ENCODE data around the gene MRC2.

The MRC2 gene

DNA sequence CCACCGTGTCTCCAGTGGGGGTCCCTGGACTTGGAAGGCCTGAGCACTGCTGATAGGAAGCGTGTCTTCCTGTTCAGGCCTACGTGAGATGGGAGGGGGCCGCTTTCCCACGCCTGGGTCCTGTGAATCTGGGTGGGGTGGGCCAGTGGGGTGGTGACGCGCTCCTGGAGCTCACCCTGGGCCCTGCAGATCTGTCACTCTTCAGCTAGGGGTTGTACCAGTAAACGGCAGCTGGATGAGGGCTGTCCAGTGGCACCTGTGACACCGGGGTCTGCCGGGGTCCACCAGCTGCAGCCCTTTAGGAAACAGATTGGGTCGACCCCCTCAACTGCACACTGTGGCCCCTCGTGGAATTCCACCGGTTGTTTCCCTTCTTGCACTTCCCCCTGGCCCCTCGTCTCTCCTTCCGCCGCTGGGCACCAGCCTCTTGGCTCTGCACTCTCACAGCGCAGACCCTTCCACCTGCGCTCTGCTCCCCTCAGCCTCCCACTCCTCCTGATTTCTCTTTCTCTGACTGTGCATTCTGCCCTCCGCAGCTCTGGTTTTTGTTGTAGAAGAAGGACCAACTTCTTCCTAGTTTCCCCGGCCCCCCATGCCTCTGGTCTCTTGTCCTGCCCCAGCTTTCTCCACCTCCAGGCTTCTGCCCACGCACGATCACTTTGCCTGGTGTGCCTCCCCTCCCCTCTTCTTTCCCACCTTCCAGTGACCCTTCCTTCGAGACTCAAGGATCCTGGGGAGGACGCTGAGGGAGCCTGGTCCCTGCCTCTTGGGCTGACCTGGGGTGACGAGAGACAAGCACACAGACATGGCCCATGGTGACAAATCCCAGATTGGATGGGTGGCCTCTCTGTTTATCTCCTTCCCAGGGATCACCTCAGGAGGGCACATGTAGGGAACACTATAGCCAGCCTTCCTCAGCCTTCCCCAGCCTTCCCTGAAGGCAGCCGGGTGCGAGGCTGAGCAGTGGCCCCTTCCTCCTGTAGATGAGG is 4.8 kb downstream of the MRC2 start:
- DNase-seq, result no peak

- no peak for DNase-seq
These were observed 10.3 kb downstream of the MRC2 start for GRCh38 chr17:62637809-62638208.

GRCh38 chr17:62641153-62641552 is 13.7 kb downstream of the MRC2 start:
- no peak for DNase-seq

DNA sequence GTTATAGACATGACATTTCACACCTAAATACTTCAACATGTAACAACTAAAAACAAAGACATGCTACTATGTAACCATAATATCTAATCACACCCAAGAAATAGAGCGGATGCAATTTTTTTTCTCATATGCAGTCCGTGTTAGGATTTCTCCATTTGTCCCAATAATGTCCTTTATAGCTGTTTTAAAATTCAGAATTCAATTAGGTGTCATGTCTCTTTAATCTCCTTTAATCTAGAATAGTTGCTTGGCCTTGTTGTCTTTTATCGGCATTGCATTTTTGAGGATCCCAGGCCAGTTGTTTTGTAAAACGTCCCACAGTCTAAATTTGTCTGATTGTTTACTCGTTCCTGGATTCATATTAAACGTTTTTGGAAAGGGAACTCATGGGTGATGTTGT is 14.5 kb downstream of the MRC2 start:
- no peak for DNase-seq

GRCh38 chr17:62643496-62643895 is 16.0 kb downstream of the MRC2 start:
- DNase-seq, result no peak

GRCh38 chr17:62644487-62645173 is 17.2 kb downstream of the MRC2 start:
- DNase-seq, result no peak

DNA sequence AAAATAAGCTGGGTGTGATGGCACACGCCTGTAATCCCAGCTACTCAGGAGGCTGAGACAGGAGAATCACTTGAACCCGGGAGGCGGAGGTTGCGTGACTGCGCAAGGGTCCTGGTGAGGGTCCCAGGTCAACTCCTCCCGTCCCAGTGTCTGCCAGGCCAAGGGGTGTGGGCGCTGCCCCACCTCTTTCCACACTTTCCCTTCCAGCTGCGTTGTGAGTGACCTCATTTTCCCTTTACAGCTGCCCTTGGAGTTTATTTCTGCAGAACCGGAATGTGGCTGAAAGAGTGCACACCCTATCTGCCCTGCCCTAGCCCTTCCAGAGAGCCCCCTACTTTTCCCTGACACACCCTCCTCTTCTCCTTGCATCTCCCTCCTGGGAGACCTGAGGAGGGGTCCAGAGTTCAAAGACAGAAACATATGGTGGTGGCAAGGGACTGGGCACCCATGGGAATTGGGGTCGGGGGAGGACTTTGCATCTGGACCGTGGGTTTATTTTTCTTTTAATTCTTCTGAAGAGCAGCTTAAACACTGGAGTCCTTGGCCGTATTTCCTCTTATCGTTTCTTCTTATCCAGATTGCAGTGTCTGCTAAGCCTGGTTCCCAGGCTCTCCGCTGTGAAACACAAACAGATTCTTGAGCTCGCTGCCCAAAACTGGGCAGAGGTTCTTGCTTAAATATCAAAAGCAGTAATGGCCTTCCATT is 20.9 kb downstream of the MRC2 start:
- DNase-seq, result no peak

GRCh38 chr17:62648956-62649294 is 21.5 kb downstream of the MRC2 start:
- DNase-seq, result no peak

DNA sequence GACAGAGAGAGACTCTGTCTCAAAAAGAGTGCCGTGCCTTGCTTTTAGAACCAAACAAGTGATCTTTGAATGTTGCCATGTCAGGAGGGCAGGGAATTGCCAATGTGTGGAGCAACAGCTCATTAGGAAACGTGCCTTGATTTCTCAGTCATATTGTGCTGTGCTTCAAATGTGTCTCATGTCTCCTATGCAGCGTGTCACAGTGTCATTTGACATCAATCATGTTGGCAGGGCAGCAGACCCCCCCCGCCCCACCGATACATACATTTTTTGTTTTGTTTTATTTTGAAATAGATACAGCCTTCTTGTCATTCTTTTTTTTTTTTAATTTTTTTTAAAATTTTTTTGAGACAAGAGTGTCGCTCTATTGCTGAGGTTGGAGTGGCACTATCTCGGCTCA is 22.1 kb downstream of the MRC2 start:
- DNase-seq, result no peak

DNA sequence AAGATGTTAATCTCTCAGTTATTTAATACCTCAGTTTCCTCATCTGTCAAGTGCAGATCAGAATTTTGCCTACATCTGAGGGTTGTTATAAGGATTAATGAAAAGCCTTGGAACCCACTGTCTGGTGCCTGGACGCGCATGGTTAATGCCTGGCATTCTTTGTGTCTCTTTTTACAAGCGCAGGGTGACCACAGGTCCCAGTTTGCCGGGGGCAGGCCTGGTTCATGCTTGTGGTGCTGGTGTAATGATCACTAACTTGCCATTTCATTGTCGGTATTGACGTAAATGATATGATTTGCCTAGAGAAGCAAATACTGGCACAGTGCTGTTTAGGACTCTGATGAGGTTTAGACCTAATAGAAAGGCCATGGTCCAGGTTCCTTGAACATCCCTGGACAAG is 23.1 kb downstream of the MRC2 start:
- DNase-seq, result no peak

- DNase-seq, result no peak
These were observed 25.0 kb downstream of the MRC2 start for GRCh38 chr17:62652251-62653001.

GRCh38 chr17:62653002-62653825 is 25.7 kb downstream of the MRC2 start:
- peak; percentile 15 for DNase-seq

DNA sequence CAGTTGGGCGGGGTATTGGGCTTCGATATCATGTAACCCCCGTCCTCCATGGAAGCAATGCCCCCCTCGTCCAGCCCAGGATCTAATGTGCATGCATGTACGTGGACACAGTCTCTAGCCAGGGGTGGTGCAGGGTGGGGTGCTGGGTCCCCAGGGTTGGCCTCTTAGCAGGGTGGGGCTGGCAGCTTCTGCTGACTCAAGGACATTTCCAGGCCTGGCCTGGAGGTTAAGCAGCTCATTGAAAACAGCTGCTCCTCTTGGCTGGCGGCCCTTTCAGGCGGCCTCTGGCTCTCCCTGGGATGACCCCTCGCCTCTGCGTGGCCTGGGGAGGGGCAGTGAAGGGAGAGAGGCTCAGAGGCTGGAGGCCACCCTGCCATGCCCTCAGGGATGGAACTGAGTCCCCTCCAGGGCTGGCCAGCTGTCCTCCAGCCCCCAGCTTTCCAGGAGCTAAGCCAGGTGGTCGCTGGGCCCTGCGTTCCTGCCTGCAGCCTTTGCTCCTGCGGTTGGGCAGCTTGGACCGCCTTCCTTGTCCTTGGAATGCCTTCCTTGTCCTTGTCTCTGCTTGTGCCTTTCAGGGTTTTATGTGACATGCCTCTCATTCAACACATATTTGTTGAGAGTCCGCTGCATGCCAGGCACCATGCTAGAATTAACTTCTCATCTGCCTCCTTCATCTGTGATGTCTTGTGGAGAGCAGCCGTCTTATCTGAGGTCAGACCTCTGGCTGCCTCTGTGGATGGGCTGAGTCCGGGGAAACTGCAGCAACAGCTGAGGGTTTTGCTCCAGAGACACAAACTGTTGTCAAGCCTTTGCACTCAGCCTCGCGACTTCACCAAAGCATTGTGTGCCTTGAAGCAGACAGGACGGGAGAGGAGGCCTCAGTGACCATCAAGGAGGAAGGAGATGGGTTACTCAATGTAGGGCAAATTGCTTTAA is 26.6 kb downstream of the MRC2 start:
- DNase-seq, result no peak

DNA sequence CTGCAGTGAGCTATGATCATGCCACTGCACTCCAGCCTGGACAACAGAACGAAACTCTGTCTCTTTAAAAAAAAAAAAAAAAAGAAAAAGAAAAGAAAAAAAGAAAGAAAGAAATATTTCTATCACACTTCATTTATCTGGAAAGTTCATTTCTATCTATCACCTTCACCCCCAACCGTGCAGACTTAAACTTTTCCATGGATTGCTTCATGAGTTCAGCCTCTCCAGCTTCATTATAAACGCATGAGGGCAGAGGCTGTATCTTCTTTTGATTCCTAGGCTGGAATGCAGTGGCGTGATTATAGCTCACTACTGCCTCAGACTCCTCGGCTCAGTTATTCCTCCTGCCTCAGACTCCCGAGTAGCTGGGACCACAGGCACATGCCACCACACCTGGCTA is 28.2 kb downstream of the MRC2 start:
- DNase-seq, result no peak

- DNase-seq, result no peak
These were observed 29.0 kb downstream of the MRC2 start for GRCh38 chr17:62656446-62656845.

DNA sequence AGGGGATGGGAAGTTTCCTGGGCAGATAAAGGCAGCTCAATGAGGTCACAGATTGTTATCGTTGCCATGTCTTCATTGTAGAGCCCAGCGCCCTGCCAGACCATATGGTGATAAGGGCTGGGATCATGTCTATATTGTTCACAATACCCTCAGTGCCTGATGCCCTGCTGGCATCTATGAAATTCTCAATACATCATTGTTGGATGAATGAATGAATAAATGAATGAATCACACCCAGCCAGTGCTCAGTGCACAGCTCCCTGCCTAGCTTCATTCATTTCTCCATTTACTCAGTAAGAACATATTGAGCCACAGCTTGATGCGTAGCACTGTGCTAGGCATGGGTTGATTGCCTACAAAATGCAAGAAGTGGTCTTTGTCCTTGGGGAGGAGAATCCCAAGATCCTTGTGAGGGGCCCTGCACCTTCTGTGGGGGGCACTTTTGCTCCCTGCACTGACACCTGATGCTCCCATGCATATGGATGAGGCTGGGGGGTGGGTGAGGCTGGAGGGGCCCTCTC is 29.7 kb downstream of the MRC2 start:
- no peak for DNase-seq

GRCh38 chr17:62657690-62658089 is 30.2 kb downstream of the MRC2 start:
- no peak for DNase-seq

DNA sequence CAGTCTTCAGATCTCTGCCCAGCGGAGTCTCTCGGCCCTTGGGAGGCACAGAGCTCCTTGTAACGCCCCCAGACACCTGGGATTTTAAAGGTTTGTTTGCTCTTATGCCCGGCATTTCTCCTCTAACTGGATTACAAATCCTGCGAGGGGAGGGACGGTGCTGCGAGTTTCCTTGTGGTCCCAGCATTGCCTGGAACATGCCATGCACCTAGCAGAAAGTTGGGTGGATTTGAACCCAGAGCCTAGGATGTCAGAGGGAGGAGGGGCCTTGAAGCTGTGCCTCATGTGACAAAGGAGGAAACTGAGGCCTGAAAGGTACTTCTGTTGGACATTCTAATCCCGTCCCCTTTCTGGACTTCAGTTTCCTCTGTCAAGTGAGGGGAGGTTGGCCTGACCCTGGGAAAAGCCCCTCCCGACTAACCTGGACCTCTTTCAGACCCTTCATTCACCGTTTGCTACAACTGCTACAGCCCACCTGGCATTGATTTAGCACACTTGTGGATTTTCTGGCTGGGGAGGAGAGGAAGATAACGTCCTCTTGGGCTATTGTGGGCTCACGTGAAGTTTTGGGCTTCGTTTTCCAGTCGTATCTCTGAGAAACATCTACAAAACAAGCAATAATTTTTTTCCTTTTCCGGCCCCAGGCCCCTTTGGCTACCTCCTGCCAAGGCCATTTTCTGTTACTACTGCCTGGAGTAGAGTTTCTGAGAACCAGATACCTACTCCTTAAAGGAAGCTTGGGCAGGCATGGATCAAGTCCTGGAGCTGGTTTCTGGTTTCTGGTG is 30.9 kb downstream of the MRC2 start:
- no peak for DNase-seq

DNA sequence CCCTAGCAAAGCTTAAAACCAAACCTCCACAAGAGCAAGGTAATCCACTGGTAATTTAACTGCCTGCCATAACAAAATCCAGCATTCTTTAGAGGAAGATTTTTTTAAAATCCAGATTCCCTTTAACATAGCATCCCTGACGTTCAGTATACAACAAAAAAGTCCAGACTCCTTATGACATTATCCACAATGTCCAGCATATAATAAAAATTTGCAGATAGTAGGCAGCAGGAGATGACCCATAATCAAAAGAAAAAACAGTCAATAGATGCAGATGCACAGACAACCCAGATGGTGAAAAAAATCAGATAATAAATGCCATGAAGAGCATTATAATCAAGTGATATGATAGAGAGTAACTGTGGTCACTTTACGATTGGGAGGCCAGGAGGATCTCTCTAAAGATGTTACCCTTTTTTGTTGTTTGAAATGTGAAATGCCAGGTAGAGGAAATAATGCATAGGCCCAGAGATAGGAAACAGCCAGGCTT is 33.2 kb downstream of the MRC2 start:
- DNase-seq, result no peak
